Trophoblast cell (in vitro differentiated cells and primary cell): ENCODE results near the gene ENO2.

Experiments
- DNase-seq, 2 donors: peaks; one replicate each; pipeline ENCODE4 v3.0.0-alpha.2; 2016
- H2AFZ ChIP-seq: 2 replicates; pipeline ENCODE4 v1.6.1; 2013; ENCODE audit warnings: low read length, moderate library complexity, mild to moderate bottlenecking; ENCODE audit not compliant: insufficient read depth, poor library complexity
- H2AK5ac ChIP-seq: 2 replicates; pipeline ENCODE4 v1.6.1; 2013; ENCODE audit warnings: mild to moderate bottlenecking, low read length
- H2BK120ac ChIP-seq: 2 replicates; pipeline ENCODE4 v1.6.1; 2013; ENCODE audit warnings: low read length, mild to moderate bottlenecking, moderate library complexity; ENCODE audit not compliant: insufficient read depth, poor library complexity
- H2BK12ac ChIP-seq: 2 replicates; pipeline ENCODE4 v1.6.1; 2013; ENCODE audit warnings: mild to moderate bottlenecking, low read length, moderate library complexity
- H2BK5ac ChIP-seq: 2 replicates; pipeline ENCODE4 v1.6.1; 2013; ENCODE audit warnings: low read length, low read depth, moderate library complexity, mild to moderate bottlenecking; ENCODE audit not compliant: poor library complexity
- H3K14ac ChIP-seq: 2 replicates; pipeline ENCODE4 v1.6.1; 2013; ENCODE audit warnings: mild to moderate bottlenecking, low read length
- H3K18ac ChIP-seq: 2 replicates; pipeline ENCODE4 v1.6.1; 2013; ENCODE audit warnings: mild to moderate bottlenecking, low read length
- H3K23ac ChIP-seq: 2 replicates; pipeline ENCODE4 v1.6.1; 2013; ENCODE audit warnings: low read length
- H3K27ac ChIP-seq: 2 replicates; pipeline ENCODE4 v1.5.1; 2013; ENCODE audit warnings: low read depth, mild to moderate bottlenecking, inconsistent platforms, low read length, moderate library complexity
- H3K27me3 ChIP-seq: 2 replicates; pipeline ENCODE4 v1.6.1; 2013; ENCODE audit warnings: inconsistent platforms, mild to moderate bottlenecking, low read length, moderate library complexity; ENCODE audit not compliant: insufficient read depth
- H3K36me3 ChIP-seq, 2 experiments: 1 replicate in 1 of 2; 2 replicates in 1 of 2; pipeline ENCODE4 v1.6.1; 2013; ENCODE audit warnings: low read length in 2 of 2, mild to moderate bottlenecking in 2 of 2, moderate library complexity in 1 of 2; ENCODE audit not compliant: insufficient read depth in 2 of 2, control insufficient read depth in 1 of 2
- H3K4ac ChIP-seq: 2 replicates; pipeline ENCODE4 v1.6.1; 2013; ENCODE audit warnings: low read depth, mild to moderate bottlenecking, low read length, moderate library complexity
- H3K4me1 ChIP-seq, 2 experiments: 1 replicate in 1 of 2; 2 replicates in 1 of 2; pipeline ENCODE4 v1.6.1; 2013; ENCODE audit warnings: low read length in 2 of 2, mild to moderate bottlenecking in 2 of 2, moderate library complexity in 1 of 2; ENCODE audit not compliant: insufficient read depth in 2 of 2, control insufficient read depth in 1 of 2
- H3K4me2 ChIP-seq: 2 replicates; pipeline ENCODE4 v1.6.1; 2013; ENCODE audit warnings: inconsistent platforms, mild to moderate bottlenecking, low read length, moderate library complexity
- H3K4me3 ChIP-seq: 2 replicates; pipeline ENCODE4 v1.5.1; 2013; ENCODE audit warnings: mild to moderate bottlenecking, low read depth, low read length, inconsistent platforms
- H3K79me1 ChIP-seq: one replicate; pipeline ENCODE4 v1.6.1; 2013; ENCODE audit warnings: low read length
- H3K79me2 ChIP-seq: 2 replicates; pipeline ENCODE4 v1.6.1; 2013; ENCODE audit warnings: low read length, mild to moderate bottlenecking; ENCODE audit not compliant: control insufficient read depth, insufficient read depth, poor library complexity
- H3K9ac ChIP-seq: 2 replicates; pipeline ENCODE4 v1.6.1; 2013; ENCODE audit warnings: mild to moderate bottlenecking, low read length
- H3K9me3 ChIP-seq: 2 replicates; pipeline ENCODE4 v1.6.1; 2013; ENCODE audit warnings: low read depth, mild to moderate bottlenecking, control low read depth, inconsistent platforms, low read length; ENCODE audit not compliant: insufficient read depth
- H4K12ac ChIP-seq: 2 replicates; pipeline ENCODE4 v1.6.1; 2013; ENCODE audit warnings: low read depth, mild to moderate bottlenecking, low read length, moderate library complexity
- H4K8ac ChIP-seq: 2 replicates; pipeline ENCODE4 v1.6.1; 2013; ENCODE audit warnings: low read depth, mild to moderate bottlenecking, low read length, moderate library complexity
- H4K91ac ChIP-seq: one replicate; pipeline ENCODE4 v1.6.1; 2013; ENCODE audit warnings: low read depth, mild to moderate bottlenecking, low read length, moderate library complexity
- WGBS: extraction: QIAGEN DNeasy Blood & Tissue Kit; methylation state at CpG from one replicate; pipeline ENCODE4 v1.1.7; 2013; ENCODE audit warnings: missing lambda C conversion rate; ENCODE audit not compliant: insufficient read length, insufficient coverage; ENCODE audit errors: extremely low coverage; 5-methylcytosine and 5-hydroxymethylcytosine counted together

Gene ENO2

GRCh38 chr12:6966351-6966750 is 52.0 kb downstream of the ENO2 start:
- Histone ChIP-seq H2AK5ac (no peak overlapping the region), H3K4me3 (no peak overlapping the region), H3K27me3 (no peaks in the 10 kb centered on the region)

GRCh38 chr12:6967651-6968100 is 53.3 kb downstream of the ENO2 start:
- Histone ChIP-seq H3K79me1 (peaks cover 21% of the 10 kb centered on the region), H2BK12ac (no peak overlapping the region), H3K4ac (no peak overlapping the region), H3K79me2 (peaks cover 25% of the 10 kb centered on the region), H3K4me3 (no peak overlapping the region), H4K8ac (no peak overlapping the region), H4K12ac (peak overlapping the region; percentile 16), H2BK120ac (no peak overlapping the region), H3K9ac (no peak overlapping the region), H3K36me3 (peaks cover 32 to 45% of the 10 kb centered on the region in 2 experiments), H3K14ac (no peak overlapping the region), H2AK5ac (no peak overlapping the region), H3K27me3 (no peaks in the 10 kb centered on the region), H4K91ac (no peak overlapping the region), H3K27ac (no peak overlapping the region), H2BK5ac (no peak overlapping the region), H3K9me3 (peaks cover 5% of the 10 kb centered on the region), H2AFZ (no peak overlapping the region), H3K18ac (no peak overlapping the region), H3K23ac (no peak overlapping the region), H3K4me1 (peaks cover 8 to 14% of the 10 kb centered on the region in 2 experiments), H3K4me2 (no peak overlapping the region)
- no peak for DNase-seq
- no CpG with 5 or more reads among the region's 10 CpGs for WGBS

More at GRCh38 chr12:6966351-6966750, 52.0 kb downstream of the ENO2 start:
- no peak overlapping the region for H3K4me2 ChIP-seq
- no peak overlapping the region for H4K8ac ChIP-seq
- H3K4ac ChIP-seq = no peak overlapping the region
- no peak overlapping the region for H3K27ac ChIP-seq
- no peak for DNase-seq
- no peak overlapping the region for H3K9ac ChIP-seq
- no peak overlapping the region for H4K12ac ChIP-seq
- peaks cover 29% of the 10 kb centered on the region for H3K79me2 ChIP-seq
- H4K91ac ChIP-seq = no peak overlapping the region
- H3K9me3 ChIP-seq = peaks cover 5% of the 10 kb centered on the region
- H3K36me3 ChIP-seq = peaks cover 32 to 45% of the 10 kb centered on the region in 2 experiments
- H3K79me1 ChIP-seq = peaks cover 33% of the 10 kb centered on the region
- H3K18ac ChIP-seq = no peak overlapping the region
- H2BK12ac ChIP-seq = no peak overlapping the region
- H3K4me1 ChIP-seq = peaks cover 12 to 24% of the 10 kb centered on the region in 2 experiments
- no peak overlapping the region for H3K14ac ChIP-seq
- H3K23ac ChIP-seq = no peak overlapping the region
- no peak overlapping the region for H2AFZ ChIP-seq
- WGBS = no CpG with 5 or more reads among the region's 7 CpGs
- H2BK5ac ChIP-seq = no peak overlapping the region
- no peak overlapping the region for H2BK120ac ChIP-seq

GRCh38 chr12:6968426-6968825 is 54.0 kb downstream of the ENO2 start:
- Histone ChIP-seq H4K12ac (no peak overlapping the region), H3K18ac (no peak overlapping the region), H3K79me1 (peaks cover 14% of the 10 kb centered on the region), H3K9ac (peak overlapping the region; percentile 36), H4K91ac (no peak overlapping the region), H2AK5ac (no peak overlapping the region), H2BK12ac (no peak overlapping the region), H2AFZ (no peak overlapping the region), H2BK5ac (no peak overlapping the region), H3K14ac (no peak overlapping the region), H2BK120ac (no peak overlapping the region), H3K27ac (no peak overlapping the region), H3K36me3 (peaks cover 32 to 45% of the 10 kb centered on the region in 2 experiments), H3K4me2 (peak overlapping the region; percentile 54), H4K8ac (no peak overlapping the region), H3K23ac (peak overlapping the region; percentile 56), H3K27me3 (no peaks in the 10 kb centered on the region), H3K4me3 (no peak overlapping the region), H3K9me3 (peaks cover 3% of the 10 kb centered on the region), H3K79me2 (peaks cover 19% of the 10 kb centered on the region), H3K4ac (no peak overlapping the region), H3K4me1 (peaks cover 6 to 13% of the 10 kb centered on the region in 2 experiments)
- DNase-seq = no peak
- no CpG with 5 or more reads among the region's 9 CpGs for WGBS

GRCh38 chr12:6970096-6970527 is 55.7 kb downstream of the ENO2 start:
- H3K9me3 ChIP-seq = peaks cover 3% of the 10 kb centered on the region

More at GRCh38 chr12:6970096-6970527, 55.7 kb downstream of the ENO2 start:
- peaks cover 10% of the 10 kb centered on the region for H3K79me2 ChIP-seq
- H3K23ac ChIP-seq = no peak overlapping the region
- DNase-seq = peak in 1 of 2 donors; percentile 27
- H3K4me1 ChIP-seq = peaks cover 3 to 5% of the 10 kb centered on the region in 2 experiments
- H2AK5ac ChIP-seq = peak overlapping the region; percentile 82
- peak overlapping the region; percentile 25 for H3K4ac ChIP-seq
- H3K18ac ChIP-seq = peak overlapping the region; percentile 87
- peak overlapping the region; percentile 53 for H2AFZ ChIP-seq
- H3K9ac ChIP-seq = peak overlapping the region; percentile 97
- peaks cover 32 to 49% of the 10 kb centered on the region in 2 experiments for H3K36me3 ChIP-seq
- H2BK12ac ChIP-seq = no peak overlapping the region
- peak overlapping the region; percentile 88 for H3K14ac ChIP-seq
- H2BK5ac ChIP-seq = peak overlapping the region; percentile 52
- H3K27me3 ChIP-seq = no peaks in the 10 kb centered on the region
- peak overlapping the region; percentile 99 for H3K4me2 ChIP-seq
- WGBS = no CpG with 5 or more reads among the region's 31 CpGs
- peak overlapping the region; percentile 95 for H4K8ac ChIP-seq
- peak overlapping the region; percentile 93 for H3K4me3 ChIP-seq
- peak overlapping the region; percentile 57 for H2BK120ac ChIP-seq
- H3K27ac ChIP-seq = peak overlapping the region; percentile 47
- H3K79me1 ChIP-seq = peaks cover 9% of the 10 kb centered on the region
- peak overlapping the region; percentile 94 for H4K91ac ChIP-seq
- peak overlapping the region; percentile 71 for H4K12ac ChIP-seq
